Measurements from ENCODE around the gene CCNJ.

CCNJ gene

DNA sequence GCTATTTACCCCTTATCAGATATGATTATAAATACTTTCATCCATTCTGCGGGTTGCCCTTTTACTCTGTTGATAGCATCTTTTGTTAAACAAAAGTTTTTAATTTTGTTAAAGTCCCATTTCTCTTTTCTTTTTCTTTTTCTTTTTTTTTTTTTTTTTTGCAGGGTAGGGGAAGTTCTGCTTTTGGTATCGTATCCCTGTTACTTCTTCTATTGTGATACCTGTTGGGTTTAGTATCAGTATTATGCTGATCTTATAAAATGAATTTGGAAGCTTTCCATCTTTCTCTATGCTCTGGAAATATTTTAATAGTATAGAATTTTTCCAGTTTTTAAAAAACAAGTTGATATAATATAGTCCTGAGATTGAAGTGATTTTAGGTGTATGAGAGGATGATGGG, 6.0 kb downstream of the CCNJ start:
- H3K4me1 Mint-ChIP-seq, result peaks cover 34% of the 10 kb centered on the region
- H3K27me3 Mint-ChIP-seq (ENCODE audit: low read depth, poor library complexity), result no peaks in the 10 kb centered on the region
- peaks cover 61% of the 10 kb centered on the region for H3K36me3 Mint-ChIP-seq (ENCODE audit: low read depth)
- TF ChIP-seq, protein P1, sequence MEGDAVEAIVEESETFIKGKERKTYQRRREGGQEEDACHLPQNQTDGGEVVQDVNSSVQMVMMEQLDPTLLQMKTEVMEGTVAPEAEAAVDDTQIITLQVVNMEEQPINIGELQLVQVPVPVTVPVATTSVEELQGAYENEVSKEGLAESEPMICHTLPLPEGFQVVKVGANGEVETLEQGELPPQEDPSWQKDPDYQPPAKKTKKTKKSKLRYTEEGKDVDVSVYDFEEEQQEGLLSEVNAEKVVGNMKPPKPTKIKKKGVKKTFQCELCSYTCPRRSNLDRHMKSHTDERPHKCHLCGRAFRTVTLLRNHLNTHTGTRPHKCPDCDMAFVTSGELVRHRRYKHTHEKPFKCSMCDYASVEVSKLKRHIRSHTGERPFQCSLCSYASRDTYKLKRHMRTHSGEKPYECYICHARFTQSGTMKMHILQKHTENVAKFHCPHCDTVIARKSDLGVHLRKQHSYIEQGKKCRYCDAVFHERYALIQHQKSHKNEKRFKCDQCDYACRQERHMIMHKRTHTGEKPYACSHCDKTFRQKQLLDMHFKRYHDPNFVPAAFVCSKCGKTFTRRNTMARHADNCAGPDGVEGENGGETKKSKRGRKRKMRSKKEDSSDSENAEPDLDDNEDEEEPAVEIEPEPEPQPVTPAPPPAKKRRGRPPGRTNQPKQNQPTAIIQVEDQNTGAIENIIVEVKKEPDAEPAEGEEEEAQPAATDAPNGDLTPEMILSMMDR (IDR thresholded peaks at IDR 0.05), result no peak
- H3K4me3 Mint-ChIP-seq, result no peak overlapping the region
- H3K9me3 Mint-ChIP-seq, result no peaks in the 10 kb centered on the region
- H3K27ac Mint-ChIP-seq, result no peak overlapping the region
- DNase-seq, result no peak

DNA sequence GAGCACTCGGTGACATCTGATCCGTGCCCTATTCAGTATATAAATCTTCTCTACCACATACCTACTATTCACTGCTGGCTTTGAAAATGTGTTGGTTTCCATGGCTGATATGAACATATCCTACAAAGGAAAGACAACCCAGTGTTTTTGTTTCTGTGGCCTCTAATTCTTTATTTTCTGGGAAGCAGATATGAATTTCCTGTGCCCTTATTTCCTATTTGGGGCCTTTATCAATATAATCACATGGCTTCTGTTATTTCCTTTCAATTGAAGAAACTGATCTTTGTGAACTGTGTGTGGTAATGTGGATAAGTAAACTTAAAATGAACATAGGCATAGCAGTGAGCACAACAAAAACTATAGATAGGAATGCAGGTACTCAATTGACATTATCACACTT, 10.6 kb downstream of the CCNJ start:
- H3K4me1 Mint-ChIP-seq, result no peaks in the 10 kb centered on the region
- peaks cover 72% of the 10 kb centered on the region for H3K36me3 Mint-ChIP-seq (ENCODE audit: low read depth)
- TF ChIP-seq, protein P1 (IDR thresholded peaks at IDR 0.05), result no peak
- no peaks in the 10 kb centered on the region for H3K9me3 Mint-ChIP-seq
- no peak overlapping the region for H3K4me3 Mint-ChIP-seq
- no peaks in the 10 kb centered on the region for H3K27me3 Mint-ChIP-seq (ENCODE audit: low read depth, poor library complexity)
- no peak for DNase-seq
- H3K27ac Mint-ChIP-seq, result no peak overlapping the region

DNA sequence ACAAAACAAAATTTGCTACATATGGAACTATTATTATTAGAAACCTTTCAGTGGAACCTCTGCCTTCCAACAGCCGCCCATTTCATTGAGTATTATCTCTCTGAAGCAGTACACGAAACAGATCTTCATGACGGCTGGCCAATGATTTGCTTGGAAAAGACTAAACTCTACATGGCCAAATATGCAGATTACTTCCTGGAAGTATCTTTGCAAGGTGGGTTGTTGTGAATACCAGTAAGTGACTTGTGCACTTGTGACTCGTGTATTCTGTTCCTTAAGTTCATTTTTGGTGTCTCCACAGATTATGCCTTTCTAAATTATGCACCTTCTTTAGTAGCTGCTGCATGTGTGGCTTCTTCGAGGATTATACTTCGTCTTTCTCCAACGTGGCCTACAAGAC, 13.4 kb downstream of the CCNJ start:
- Mint-ChIP-seq H3K4me3 (no peak overlapping the region), H3K9me3 (no peaks in the 10 kb centered on the region)

DNA sequence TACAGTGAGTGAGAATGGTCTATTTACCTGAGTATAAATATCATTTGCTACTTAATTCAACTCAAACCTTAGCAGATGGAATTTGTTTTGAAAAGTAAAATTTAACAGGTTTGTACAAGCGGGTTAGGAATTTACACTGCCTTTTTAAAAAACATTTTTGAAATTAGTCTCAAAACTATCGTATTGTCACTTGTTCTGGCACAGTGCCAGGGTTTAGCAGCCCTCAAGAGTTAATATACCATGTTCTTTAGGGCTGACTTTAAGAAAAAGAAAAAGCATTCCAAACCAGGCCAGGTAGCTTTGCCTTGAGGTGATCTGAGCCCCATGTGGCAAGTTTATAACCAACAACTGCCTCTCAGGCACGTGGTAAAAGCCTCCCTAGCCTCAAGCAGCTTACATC, 17.8 kb downstream of the CCNJ start:
- Mint-ChIP-seq H3K4me1 (no peaks in the 10 kb centered on the region), H3K36me3 (ENCODE audit: low read depth) (peaks cover 64% of the 10 kb centered on the region), H3K4me3 (no peak overlapping the region), H3K27ac (no peak overlapping the region), H3K9me3 (no peaks in the 10 kb centered on the region), H3K27me3 (ENCODE audit: low read depth, poor library complexity) (no peaks in the 10 kb centered on the region)
- no peak for DNase-seq
- TF ChIP-seq, protein P1 (IDR thresholded peaks at IDR 0.05), result no peak

More for the DNA sequence above, 13.4 kb downstream of the CCNJ start:
- DNase-seq, result no peak
- Mint-ChIP-seq H3K36me3 (ENCODE audit: low read depth) (peaks cover 74% of the 10 kb centered on the region), H3K27me3 (ENCODE audit: low read depth, poor library complexity) (no peaks in the 10 kb centered on the region), H3K4me1 (no peaks in the 10 kb centered on the region), H3K27ac (no peak overlapping the region)
- TF ChIP-seq, protein P1 (IDR thresholded peaks at IDR 0.05), result no peak

DNA sequence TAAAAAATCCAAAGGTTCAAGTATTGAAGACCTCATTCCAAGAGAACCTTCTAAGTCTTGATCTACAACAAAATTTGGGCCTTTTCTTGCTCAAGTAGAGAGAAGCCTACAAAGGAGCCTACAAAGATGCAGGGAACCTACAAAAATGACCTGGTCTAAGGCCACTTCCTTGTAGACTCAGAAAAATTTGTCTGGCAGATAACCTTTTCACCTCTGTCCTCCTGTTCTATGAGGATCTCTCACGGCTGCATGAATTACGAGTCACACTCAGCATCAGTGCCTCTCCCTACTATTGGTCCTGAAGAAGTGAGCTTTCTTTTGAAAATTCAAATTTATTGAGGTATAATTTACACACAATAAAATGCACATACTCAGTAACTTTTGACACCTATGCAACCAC, 29.3 kb downstream of the CCNJ start:
- TF ChIP-seq, protein P1 (IDR thresholded peaks at IDR 0.05), result no peak
- H3K4me1 Mint-ChIP-seq, result peaks cover 20% of the 10 kb centered on the region
- DNase-seq, result no peak
- H3K36me3 Mint-ChIP-seq (ENCODE audit: low read depth), result no peaks in the 10 kb centered on the region
- peaks cover under 1% of the 10 kb centered on the region for H3K27me3 Mint-ChIP-seq (ENCODE audit: low read depth, poor library complexity)
- no peaks in the 10 kb centered on the region for H3K9me3 Mint-ChIP-seq
- H3K27ac Mint-ChIP-seq, result no peak overlapping the region
- H3K4me3 Mint-ChIP-seq, result no peak overlapping the region

DNA sequence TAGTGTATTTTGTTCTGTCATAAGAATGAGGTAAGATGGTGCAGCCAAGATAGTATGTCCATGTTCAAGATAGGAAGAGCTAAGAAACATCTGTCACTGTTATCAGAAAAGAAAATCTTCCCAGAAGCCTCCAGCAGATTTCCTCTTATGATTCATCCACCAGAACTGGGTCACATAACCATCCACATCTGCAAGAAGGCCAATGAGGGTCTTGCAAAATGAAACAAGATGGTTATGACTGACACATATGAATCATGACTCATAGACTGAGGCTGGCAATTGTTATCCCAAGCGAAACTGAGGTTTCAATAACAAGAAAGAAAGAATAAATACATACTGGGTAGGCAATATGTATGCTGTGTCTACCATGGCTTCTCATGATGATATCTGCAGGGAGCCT, 30.3 kb downstream of the CCNJ start:
- Mint-ChIP-seq H3K27me3 (ENCODE audit: low read depth, poor library complexity) (peaks cover 3% of the 10 kb centered on the region), H3K36me3 (ENCODE audit: low read depth) (no peaks in the 10 kb centered on the region), H3K4me3 (no peak overlapping the region), H3K27ac (no peak overlapping the region), H3K9me3 (no peaks in the 10 kb centered on the region), H3K4me1 (peaks cover 23% of the 10 kb centered on the region)
- no peak for DNase-seq
- TF ChIP-seq, protein P1 (IDR thresholded peaks at IDR 0.05), result no peak
